WERI-Rb-1 (cell line): ENCODE results near the gene RBP3.

Experiments
- DNase-seq: peaks from one replicate; pipeline ENCODE4 v3.0.0-alpha.2; 2020
- H3K27ac ChIP-seq: fragments of 250-450 bp; sonication (Bioruptor Pico); 2 replicates; pipeline ENCODE4 v1.5.1; 2020; ENCODE audit warnings: mild to moderate bottlenecking, moderate library complexity
- H3K27me3 ChIP-seq: fragments of 250-450 bp; sonication (Bioruptor Pico); 2 replicates; pipeline ENCODE4 v1.5.1; 2021; ENCODE audit warnings: mild to moderate bottlenecking, low read depth, moderate library complexity; ENCODE audit not compliant: insufficient read depth, severe bottlenecking
- H3K36me3 ChIP-seq: fragments of 250-450 bp; sonication (Bioruptor Pico); 2 replicates; pipeline ENCODE4 v1.5.1; 2020; ENCODE audit warnings: mild to moderate bottlenecking, moderate library complexity
- H3K4me3 ChIP-seq: 2 replicates; pipeline ENCODE4 v1.5.1; 2011; ENCODE audit warnings: low read depth, mild to moderate bottlenecking, control low read depth, low read length
- H3K9me3 ChIP-seq: fragments of 250-450 bp; sonication (Bioruptor Pico); 2 replicates; pipeline ENCODE4 v1.5.1; 2021; ENCODE audit warnings: mild to moderate bottlenecking, moderate library complexity; ENCODE audit not compliant: severe bottlenecking
- TF ChIP-seq, protein P1 (sequence below): IDR thresholded peaks from 2 replicates; pipeline ENCODE4 v1.5.1; 2011; ENCODE audit warnings: low read depth, mild to moderate bottlenecking, control low read depth, inconsistent platforms, low read length

The RBP3 gene

DNA sequence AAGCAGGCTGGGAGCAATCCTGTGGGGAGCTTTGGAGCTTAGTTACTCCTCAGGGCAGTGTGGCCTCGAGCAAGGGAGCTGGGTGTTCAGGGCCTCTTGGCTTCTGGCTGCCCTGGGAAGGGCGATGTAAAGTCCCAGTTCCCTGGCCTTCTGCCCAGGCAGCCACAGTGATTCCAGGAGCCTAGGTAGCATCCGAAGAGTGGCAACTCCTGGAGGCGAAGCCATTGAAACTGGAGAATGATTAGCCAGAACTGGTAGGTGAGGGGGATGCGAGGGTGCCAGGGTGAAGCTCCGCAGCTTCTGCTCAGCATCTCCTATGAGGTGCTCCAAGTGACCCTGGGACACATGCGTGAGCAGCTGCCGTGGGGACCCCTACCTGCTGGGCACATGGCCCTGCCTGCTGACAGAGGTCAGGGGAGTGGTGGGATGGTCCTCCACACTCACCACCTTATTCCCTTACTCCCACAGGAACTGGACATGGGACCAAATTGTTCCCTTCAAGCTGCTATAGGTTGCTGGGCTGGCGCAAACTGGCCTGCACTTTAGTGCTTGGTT, 33.7 kb upstream of the RBP3 start:
- Histone ChIP-seq H3K27me3 (no peaks in the 10 kb centered on the region), H3K9me3 (no peaks in the 10 kb centered on the region), H3K27ac (no peak overlapping the region), H3K4me3 (no peak overlapping the region), H3K36me3 (no peaks in the 10 kb centered on the region)
- TF ChIP-seq, protein P1, sequence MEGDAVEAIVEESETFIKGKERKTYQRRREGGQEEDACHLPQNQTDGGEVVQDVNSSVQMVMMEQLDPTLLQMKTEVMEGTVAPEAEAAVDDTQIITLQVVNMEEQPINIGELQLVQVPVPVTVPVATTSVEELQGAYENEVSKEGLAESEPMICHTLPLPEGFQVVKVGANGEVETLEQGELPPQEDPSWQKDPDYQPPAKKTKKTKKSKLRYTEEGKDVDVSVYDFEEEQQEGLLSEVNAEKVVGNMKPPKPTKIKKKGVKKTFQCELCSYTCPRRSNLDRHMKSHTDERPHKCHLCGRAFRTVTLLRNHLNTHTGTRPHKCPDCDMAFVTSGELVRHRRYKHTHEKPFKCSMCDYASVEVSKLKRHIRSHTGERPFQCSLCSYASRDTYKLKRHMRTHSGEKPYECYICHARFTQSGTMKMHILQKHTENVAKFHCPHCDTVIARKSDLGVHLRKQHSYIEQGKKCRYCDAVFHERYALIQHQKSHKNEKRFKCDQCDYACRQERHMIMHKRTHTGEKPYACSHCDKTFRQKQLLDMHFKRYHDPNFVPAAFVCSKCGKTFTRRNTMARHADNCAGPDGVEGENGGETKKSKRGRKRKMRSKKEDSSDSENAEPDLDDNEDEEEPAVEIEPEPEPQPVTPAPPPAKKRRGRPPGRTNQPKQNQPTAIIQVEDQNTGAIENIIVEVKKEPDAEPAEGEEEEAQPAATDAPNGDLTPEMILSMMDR: no peak
- no peak for DNase-seq

DNA sequence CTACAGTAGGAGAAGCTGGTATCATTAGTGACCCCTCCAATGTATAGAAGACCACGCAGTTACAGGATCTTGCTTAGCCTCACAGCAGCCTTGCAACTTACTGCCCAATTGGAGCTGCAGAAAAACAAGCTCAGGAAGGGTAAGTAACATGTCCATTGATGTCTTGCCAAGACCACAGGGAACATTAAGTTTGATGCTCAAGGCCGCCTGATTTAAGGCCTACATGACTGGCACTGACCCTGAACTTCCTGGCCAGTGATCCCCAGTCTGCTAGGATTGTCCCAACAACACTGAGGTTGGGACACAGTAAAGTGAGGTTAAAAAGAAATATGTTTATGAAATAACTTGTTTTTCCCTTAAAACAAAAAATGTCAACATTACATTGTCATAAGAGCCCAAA, 32.7 kb upstream of the RBP3 start:
- DNase-seq: no peak
- Histone ChIP-seq H3K9me3 (no peaks in the 10 kb centered on the region), H3K27me3 (no peaks in the 10 kb centered on the region), H3K27ac (no peak overlapping the region), H3K36me3 (no peaks in the 10 kb centered on the region), H3K4me3 (no peak overlapping the region)
- TF ChIP-seq, protein P1: no peak

DNA sequence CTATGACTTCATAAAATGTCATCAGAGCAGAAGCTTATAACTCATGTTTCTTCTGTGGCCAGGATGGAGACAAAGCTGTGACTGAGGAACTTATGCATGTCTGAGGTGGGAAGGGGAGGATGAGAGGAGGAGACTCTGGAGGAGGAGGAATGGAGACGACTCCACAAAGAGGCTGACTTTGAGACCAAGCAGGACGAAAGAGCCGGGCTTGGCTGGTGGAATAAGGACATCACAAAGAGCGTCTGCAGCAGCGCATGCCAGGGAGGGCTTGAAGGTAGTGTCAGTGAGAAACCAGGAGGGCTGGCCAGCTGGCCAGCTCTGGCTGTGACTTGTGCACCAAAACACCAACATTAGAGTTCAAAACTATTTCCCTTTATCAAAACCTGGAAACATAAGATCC, 32.0 kb upstream of the RBP3 start:
- no peak overlapping the region for H3K4me3 ChIP-seq
- no peak for DNase-seq
- TF ChIP-seq, protein P1: no peak
- no peak overlapping the region for H3K27ac ChIP-seq
- no peaks in the 10 kb centered on the region for H3K36me3 ChIP-seq
- no peaks in the 10 kb centered on the region for H3K27me3 ChIP-seq
- no peaks in the 10 kb centered on the region for H3K9me3 ChIP-seq

DNA sequence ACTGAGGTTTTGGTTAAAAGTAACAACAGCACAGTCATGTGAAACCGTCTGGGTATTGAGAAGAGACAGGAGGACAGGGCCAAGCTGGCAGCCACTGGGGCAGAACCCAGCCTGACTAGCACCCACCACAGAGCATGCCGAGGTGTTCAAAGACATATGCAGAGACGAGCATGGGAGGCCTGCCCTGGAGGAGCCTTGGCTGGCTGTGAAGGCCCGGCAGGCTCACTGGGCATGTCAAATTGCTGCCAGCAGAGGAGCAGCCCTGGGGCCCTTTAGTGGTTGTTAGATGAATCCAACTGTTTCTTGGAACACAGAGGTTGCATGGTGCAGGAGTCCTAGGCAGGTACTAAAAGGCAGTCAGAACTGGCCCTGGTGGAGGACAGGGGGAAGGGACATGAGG, 30.9 kb upstream of the RBP3 start:
- no peaks in the 10 kb centered on the region for H3K9me3 ChIP-seq
- H3K27me3 ChIP-seq: no peaks in the 10 kb centered on the region
- H3K36me3 ChIP-seq: no peaks in the 10 kb centered on the region
- H3K27ac ChIP-seq: no peak overlapping the region
- TF ChIP-seq, protein P1: 0 out of 2 replicates have a peak, but pooled peaks have one; percentile 15
- no peak overlapping the region for H3K4me3 ChIP-seq
- no peak for DNase-seq

DNA sequence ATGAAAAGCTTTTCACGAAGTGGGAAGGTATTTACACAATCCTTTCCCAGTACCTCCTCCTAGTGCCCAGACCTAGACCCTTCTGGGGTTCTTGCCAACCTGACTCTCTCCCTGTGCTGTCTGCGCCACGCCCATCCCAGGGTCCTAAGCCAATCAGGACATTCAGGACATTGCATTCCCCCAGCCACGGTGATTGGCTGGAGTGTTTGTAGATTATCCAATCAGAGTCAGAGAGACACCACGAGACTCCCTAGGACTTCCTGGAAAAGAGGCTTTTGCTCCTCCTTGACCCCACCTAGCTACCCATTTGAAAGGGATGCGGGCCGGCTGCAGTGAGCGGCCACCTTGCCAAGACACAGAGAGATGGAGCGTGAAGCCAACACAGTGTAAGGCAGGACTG, 29.5 kb upstream of the RBP3 start:
- Histone ChIP-seq H3K27ac (no peak overlapping the region), H3K4me3 (no peak overlapping the region), H3K36me3 (no peaks in the 10 kb centered on the region), H3K9me3 (no peaks in the 10 kb centered on the region), H3K27me3 (no peaks in the 10 kb centered on the region)
- TF ChIP-seq, protein P1: no peak
- DNase-seq: no peak

DNA sequence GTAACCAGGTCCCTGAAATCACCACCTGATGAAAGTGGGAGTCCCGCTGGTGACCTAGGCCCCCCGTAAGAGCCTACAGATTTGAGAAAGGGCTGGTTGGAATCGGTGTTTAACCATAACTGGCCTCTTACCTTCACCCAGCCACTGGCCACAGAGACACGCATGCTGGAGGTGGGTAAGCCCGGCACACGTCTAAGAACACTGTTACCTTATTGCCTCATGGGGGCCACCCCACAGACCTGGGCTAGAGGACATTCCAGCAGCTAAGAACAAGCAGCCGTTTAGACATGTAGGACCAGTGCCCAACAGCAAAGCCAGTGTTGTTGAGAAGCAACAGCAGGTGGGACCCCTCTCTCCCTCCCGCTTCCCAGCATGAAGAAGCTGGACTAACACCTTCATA, 28.4 kb upstream of the RBP3 start:
- Histone ChIP-seq H3K9me3 (no peaks in the 10 kb centered on the region), H3K27me3 (no peaks in the 10 kb centered on the region), H3K36me3 (no peaks in the 10 kb centered on the region), H3K4me3 (no peak overlapping the region), H3K27ac (no peak overlapping the region)
- DNase-seq: no peak
- TF ChIP-seq, protein P1: no peak
